GM11168 (cell line): Measurements from ENCODE around the gene UCN.
"Not testable (repeated sequence)": the region's sequence is repeated elsewhere in the genome, so short reads cannot be mapped to it uniquely, and the experiment has no call there.

Experiments used
- in situ Hi-C: fragments of 300-500 bp; cut with MboI; formaldehyde crosslinking; loops from one replicate; pipeline ENCODE4 v1.12.0; 2022; ENCODE audit warnings: low sequenced_read_pairs; ENCODE audit not compliant: unreplicated experiment

Gene UCN

GRCh38 chr2:27316655-27317412 is 8.6 kb upstream of the UCN start:
- in situ Hi-C loops: no loop called here

GRCh38 chr2:27315122-27315521 is 6.9 kb upstream of the UCN start:
- in situ Hi-C loops: no loop called here

- in situ Hi-C loops: no loop called here
Observed at GRCh38 chr2:27314709-27315108, 6.5 kb upstream of the UCN start.

- in situ Hi-C loops: no loop called here
Observed at GRCh38 chr2:27313882-27314645, 5.8 kb upstream of the UCN start.

GRCh38 chr2:27312152-27312551 is 3.9 kb upstream of the UCN start:
- in situ Hi-C loops: no loop called here

GRCh38 chr2:27309651-27310050 is 1.4 kb upstream of the UCN start:
- in situ Hi-C loops: no loop called here

GRCh38 chr2:27307545-27308358 is 493 bp downstream of the UCN start:
- in situ Hi-C loops: no loop called here

GRCh38 chr2:27307287-27307544 is 1.0 kb downstream of the UCN start:
- in situ Hi-C loops: no loop called here

- in situ Hi-C loops: no loop called here
Observed at GRCh38 chr2:27306573-27307286, 1.5 kb downstream of the UCN start.

GRCh38 chr2:27306136-27306535 is 2.1 kb downstream of the UCN start:
- in situ Hi-C loops: no loop called here

GRCh38 chr2:27305516-27305915 is 2.7 kb downstream of the UCN start:
- in situ Hi-C loops: no loop called here

- in situ Hi-C loops: no loop called here
Observed at GRCh38 chr2:27304488-27305240, 3.6 kb downstream of the UCN start.

- in situ Hi-C loops: no loop called here
Observed at GRCh38 chr2:27303093-27304025, 4.9 kb downstream of the UCN start.

- in situ Hi-C loops: not testable (repeated sequence)
Observed at GRCh38 chr2:27300606-27301005, 7.6 kb downstream of the UCN start.

GRCh38 chr2:27298391-27299080 is 9.7 kb downstream of the UCN start:
- in situ Hi-C loops: no loop called here

- in situ Hi-C loops: no loop called here
Observed at GRCh38 chr2:27297195-27297594, 11.1 kb downstream of the UCN start.

- in situ Hi-C loops: no loop called here
Observed at GRCh38 chr2:27296481-27296880, 11.8 kb downstream of the UCN start.

GRCh38 chr2:27294928-27295327 is 13.3 kb downstream of the UCN start:
- in situ Hi-C loops: no loop called here
